SK-N-SH (cell line): Measurements from ENCODE around the gene TK2. TPM values are rescaled to one million over a fixed set of nuclear protein-coding genes. Genes with fewer than 3 reads are reported as not detected.

ENCODE experiments used
- CTCF ChIA-PET: fragments of 300-600, 350-600 bp; formaldehyde crosslinking; extraction: SDS; loops from one replicate; lab custom pipeline; 2021; lab: Yijun Ruan, JAX
- POLR2A ChIA-PET: fragments of 350-600 bp; sonication (Branson Sonifier 250); formaldehyde crosslinking; extraction: SDS; loops from one replicate; lab custom pipeline; 2020; ENCODE audit warnings: antibody characterized with exemption, inconsistent platforms; lab: Yijun Ruan, JAX
- DNase-seq: peaks from one replicate; pipeline ENCODE4 v3.0.0; 2012
- H2AFZ ChIP-seq: fragments of 200-600 bp; sonication (generic); 2 replicates; pipeline ENCODE4 v1.8.1; 2016; ENCODE audit warnings: antibody characterized with exemption, mild to moderate bottlenecking, low read depth
- H3F3A ChIP-seq: fragments of 200-600 bp; sonication (generic); replicated peaks from 2 replicates; pipeline ENCODE3; 2016; ENCODE audit warnings: antibody characterized with exemption, mild to moderate bottlenecking; ENCODE audit not compliant: insufficient read depth
- H3K27ac ChIP-seq, 2 experiments: fragments of 200-500 bp in 1 of 2; fragments of 200-600 bp in 1 of 2; sonication (Bioruptor generic) in 1 of 2; sonication (generic), shearing (Covaris generic) in 1 of 2; 2 replicates each; pipeline versions ENCODE4 v1.5.1 to v1.6.1; 2014 to 2016; ENCODE audit warnings: low read depth in 2 of 2, inconsistent platforms in 1 of 2, low read length in 1 of 2, mild to moderate bottlenecking in 1 of 2, mixed read lengths in 1 of 2
- H3K27me3 ChIP-seq: fragments of 200-600 bp; sonication (generic), shearing (Covaris generic); 2 replicates; pipeline ENCODE4 v1.6.1; 2016; ENCODE audit warnings: mixed run types; ENCODE audit not compliant: insufficient read depth
- H3K36me3 ChIP-seq, 2 experiments: fragments of 200-500 bp in 1 of 2; fragments of 200-600 bp in 1 of 2; sonication (Bioruptor generic) in 1 of 2; sonication (generic) in 1 of 2; replicated peaks in 1 of 2; 2 replicates each; pipeline versions ENCODE3 to v1.5.1; 2014 to 2016; ENCODE audit warnings: low read length in 1 of 2, mild to moderate bottlenecking in 1 of 2; ENCODE audit not compliant: insufficient read depth in 2 of 2, control insufficient read depth in 1 of 2
- H3K4me1 ChIP-seq, 2 experiments: fragments of 200-500 bp in 1 of 2; fragments of 200-600 bp in 1 of 2; sonication (Bioruptor generic) in 1 of 2; sonication (generic), shearing (Covaris generic) in 1 of 2; 2 replicates each; pipeline versions ENCODE4 v1.5.1 to v1.6.1; 2014 to 2016; ENCODE audit warnings: low read depth in 1 of 2, low read length in 1 of 2, mixed run types in 1 of 2; ENCODE audit not compliant: insufficient read depth in 2 of 2, control insufficient read depth in 1 of 2
- H3K4me2 ChIP-seq: fragments of 200-600 bp; sonication (generic), shearing (Covaris generic); 2 replicates; pipeline ENCODE4 v1.6.1; 2017; ENCODE audit warnings: mixed run types
- H3K4me3 ChIP-seq, 2 experiments: fragments of 200-500 bp in 1 of 2; fragments of 200-600 bp in 1 of 2; sonication (Bioruptor generic) in 1 of 2; sonication (generic), shearing (Covaris generic) in 1 of 2; 2 replicates each; pipeline versions ENCODE4 v1.5.1 to v1.8.1; 2014 to 2016; ENCODE audit warnings: low read depth in 2 of 2, inconsistent platforms in 1 of 2, low read length in 1 of 2, mild to moderate bottlenecking in 1 of 2, mixed read lengths in 1 of 2, moderate library complexity in 1 of 2
- H3K79me2 ChIP-seq: fragments of 200-600 bp; sonication (generic); 2 replicates; pipeline ENCODE4 v1.8.1; 2017; ENCODE audit warnings: mild to moderate bottlenecking; ENCODE audit not compliant: insufficient read depth
- H3K9ac ChIP-seq: fragments of 200-600 bp; sonication (generic); 2 replicates; pipeline ENCODE4 v1.6.1; 2017; ENCODE audit warnings: mixed run types
- H3K9me2 ChIP-seq: fragments of 200-600 bp; sonication (generic); 2 replicates; pipeline ENCODE4 v1.6.1; 2017; ENCODE audit warnings: mixed run types
- H3K9me3 ChIP-seq: fragments of 200-600 bp; sonication (generic); 2 replicates; pipeline ENCODE4 v1.6.1; 2017; ENCODE audit warnings: mixed run types, mild to moderate bottlenecking, moderate library complexity
- H4K20me1 ChIP-seq: fragments of 200-600 bp; sonication (generic); 2 replicates; pipeline ENCODE4 v1.6.1; 2017; ENCODE audit warnings: mild to moderate bottlenecking, mixed run types; ENCODE audit not compliant: insufficient read depth
- CTCF ChIP-seq: fragments of 200-600 bp; sonication (generic); IDR thresholded peaks from 2 replicates; pipeline ENCODE4 v1.6.1; 2017; ENCODE audit warnings: antibody characterized with exemption, mild to moderate bottlenecking, moderate library complexity
- EZH2phosphoT487 ChIP-seq: fragments of 200-600 bp; sonication (generic); IDR thresholded peaks from 2 replicates; pipeline ENCODE4 v1.6.1; 2017; ENCODE audit warnings: low read depth, mixed run types, mild to moderate bottlenecking, antibody characterized with exemption, moderate library complexity, borderline replicate concordance
- FOXM1 ChIP-seq: IDR thresholded peaks from 2 replicates; pipeline ENCODE4 v1.4.0; 2012; ENCODE audit warnings: low read depth, mild to moderate bottlenecking
- JUND ChIP-seq: IDR thresholded peaks from 2 replicates; pipeline ENCODE4 v1.4.0; 2012
- MAX ChIP-seq: IDR thresholded peaks from 2 replicates; pipeline ENCODE4 v1.4.0; 2012; ENCODE audit warnings: low read depth
- MEF2A ChIP-seq: IDR thresholded peaks from 2 replicates; pipeline ENCODE4 v1.4.0; 2012; ENCODE audit warnings: low read depth, borderline replicate concordance
- MXI1 ChIP-seq: IDR thresholded peaks from 2 replicates; pipeline ENCODE4 v1.6.1; 2012; ENCODE audit warnings: mild to moderate bottlenecking, low read depth, low read length, improper control_type of control experiment
- NFIC ChIP-seq: IDR thresholded peaks from 2 replicates; pipeline ENCODE4 v1.4.0; 2012; ENCODE audit warnings: borderline replicate concordance
- NRF1 ChIP-seq: IDR thresholded peaks from 2 replicates; pipeline ENCODE4 v1.6.1; 2012; ENCODE audit warnings: low read depth, mild to moderate bottlenecking, low read length
- POLR2AphosphoS5 ChIP-seq: IDR thresholded peaks from 2 replicates; pipeline ENCODE4 v1.6.1; 2012; ENCODE audit warnings: low read depth, low read length
- RFX5 ChIP-seq: IDR thresholded peaks from 2 replicates; pipeline ENCODE4 v1.6.1; 2012; ENCODE audit warnings: mild to moderate bottlenecking, improper control_type of control experiment, low read length
- SMC3 ChIP-seq: IDR thresholded peaks from 2 replicates; pipeline ENCODE4 v1.6.1; 2012; ENCODE audit warnings: low read depth, low read length, improper control_type of control experiment
- TCF12 ChIP-seq: IDR thresholded peaks from 2 replicates; pipeline ENCODE4 v1.4.0; 2012
- TEAD4 ChIP-seq: IDR thresholded peaks from 2 replicates; pipeline ENCODE4 v1.4.0; 2012; ENCODE audit warnings: mild to moderate bottlenecking, borderline replicate concordance; ENCODE audit not compliant: insufficient read depth
- USF2 ChIP-seq: fragments of 150-350 bp; IDR thresholded peaks from 2 replicates; pipeline ENCODE4 v1.6.1; 2017; ENCODE audit warnings: antibody characterized with exemption, low read length, low read depth, borderline replicate concordance
- WGBS: methylation state at CpG from one replicate; pipeline ENCODE4 v1.1.6; 2017; ENCODE audit warnings: low lambda C conversion rate; 5-methylcytosine and 5-hydroxymethylcytosine counted together
- polyA plus RNA-seq, 3 experiments: library from polyadenylated mRNA; depleted of rRNA; stranded (reverse); fragments of >200 nt; gene quantifications; 2 replicates each; pipeline ENCODE4 v1.2.3, GENCODE V29; 2012
- small RNA-seq, 7 experiments: library from RNA; depleted of rRNA; stranded (forward); fragments of <200 nt; gene quantifications; one replicate each; pipeline ENCODE3, GENCODE V24; 2012
- TF ChIP-seq, protein P1 (sequence below): IDR thresholded peaks from 2 replicates; pipeline ENCODE4 v1.4.0; 2012; ENCODE audit warnings: low read depth, borderline replicate concordance

Gene TK2
- polyA plus RNA-seq, 1 of the 3 experiments (the other 2 are of a cell fraction): 25.2 TPM

GRCh38 chr16:66458853-66459252, 91.1 kb downstream of the TK2 start:
- ChIA-PET CTCF (interaction anchor here (2.1 kb wide), 1 partner anchor 52 kb away, joined by 8 read pairs; no protein-coding TSS in a partner anchor), POLR2A (no interaction called here)
- Histone ChIP-seq H3K36me3 (no peaks in the 10 kb centered on the region), H3K27ac (no peak overlapping the region), H3K4me2 (no peak overlapping the region), H3K27me3 (peaks cover 12% of the 10 kb centered on the region; the same call in 1 of the 2 replicates), H3K4me1 (no peaks in the 10 kb centered on the region; a peak in 1 of 4 replicates), H3F3A (no peaks in the 10 kb centered on the region), H4K20me1 (no peaks in the 10 kb centered on the region), H3K9ac (no peak overlapping the region), H3K9me2 (no peaks in the 10 kb centered on the region), H3K79me2 (no peaks in the 10 kb centered on the region), H2AFZ (no peak overlapping the region), H3K4me3 (no peak overlapping the region), H3K9me3 (no peaks in the 10 kb centered on the region)
- no peak for DNase-seq
- TF ChIP-seq MEF2A: no peak
- no peak for TF ChIP-seq NFIC
- TF ChIP-seq JUND: no peak
- no peak for TF ChIP-seq MAX
- no peak for TF ChIP-seq RFX5
- no peak for TF ChIP-seq CTCF
- no peak for TF ChIP-seq NRF1
- no peak for TF ChIP-seq MXI1
- TF ChIP-seq SMC3: no peak
- no peak for TF ChIP-seq USF2
- TF ChIP-seq, protein P1, sequence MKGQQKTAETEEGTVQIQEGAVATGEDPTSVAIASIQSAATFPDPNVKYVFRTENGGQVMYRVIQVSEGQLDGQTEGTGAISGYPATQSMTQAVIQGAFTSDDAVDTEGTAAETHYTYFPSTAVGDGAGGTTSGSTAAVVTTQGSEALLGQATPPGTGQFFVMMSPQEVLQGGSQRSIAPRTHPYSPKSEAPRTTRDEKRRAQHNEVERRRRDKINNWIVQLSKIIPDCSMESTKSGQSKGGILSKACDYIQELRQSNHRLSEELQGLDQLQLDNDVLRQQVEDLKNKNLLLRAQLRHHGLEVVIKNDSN: no peak
- no peak for TF ChIP-seq TCF12
- no peak for TF ChIP-seq EZH2phosphoT487
- no peak for TF ChIP-seq FOXM1
- TF ChIP-seq TEAD4: no peak
- WGBS: 49% methylated on average over 3 of the region's 7 CpGs

- Histone ChIP-seq H2AFZ (no peak overlapping the region), H3K9me2 (no peaks in the 10 kb centered on the region), H3K36me3 (no peaks in the 10 kb centered on the region), H4K20me1 (no peaks in the 10 kb centered on the region), H3K9ac (no peak overlapping the region), H3K4me2 (no peak overlapping the region), H3K4me1 (no peaks in the 10 kb centered on the region; a peak in 1 of 4 replicates), H3F3A (no peaks in the 10 kb centered on the region), H3K27ac (no peak overlapping the region), H3K27me3 (peaks cover 12% of the 10 kb centered on the region; the same call in 1 of the 2 replicates), H3K4me3 (no peak overlapping the region), H3K9me3 (no peaks in the 10 kb centered on the region), H3K79me2 (no peaks in the 10 kb centered on the region)
- POLR2A ChIA-PET: no interaction called here
- no peak for DNase-seq
- WGBS: 83% methylated on average over 4 of the region's 5 CpGs
- CTCF ChIA-PET: no interaction called here
- TF ChIP-seq POLR2AphosphoS5: no peak
These were observed 91.6 kb downstream of the TK2 start for GRCh38 chr16:66458292-66458691.

Small RNA genes lying within 50 kb of the gene (small RNA-seq; reads per million reads assigned to genes)
- gene CKLF-CMTM1: 0 reads per million in 7 experiments

Other genes starting within 250 kb of the TK2 start
- gene CDH5, start 183.4 kb downstream of the TK2 start, polyA plus RNA-seq (2012; rRNA removed): not detected in 2 replicates
- 0.07 TPM in 1 of 2 replicates, not detected in the other for gene BEAN1, start 122.8 kb downstream of the TK2 start, polyA plus RNA-seq (2012; rRNA removed)
- gene CKLF, start 2.5 kb upstream of the TK2 start, polyA plus RNA-seq (2012; rRNA removed): 179 and 211 TPM in 2 replicates
- gene CMTM1, start 16.3 kb upstream of the TK2 start, polyA plus RNA-seq (2012; rRNA removed): 3.1 and 3.7 TPM in 2 replicates
- not detected in 2 replicates for gene CMTM2, start 29.3 kb upstream of the TK2 start, polyA plus RNA-seq (2012; rRNA removed)
- gene CMTM3, start 54.6 kb upstream of the TK2 start, polyA plus RNA-seq (2012; rRNA removed): 64.2 and 69.4 TPM in 2 replicates
- gene CMTM4, start 146.6 kb upstream of the TK2 start, polyA plus RNA-seq (2012; rRNA removed): 21.7 and 30.8 TPM in 2 replicates
- gene DYNC1LI2, start 201.5 kb upstream of the TK2 start, polyA plus RNA-seq (2012; rRNA removed): 33.1 and 49.6 TPM in 2 replicates